ENCODE measurements around the gene ADGRG1. TPM values are rescaled to one million over a fixed set of nuclear protein-coding genes. Genes with fewer than 3 reads are reported as not detected.

The ADGRG1 gene
- total and polyA plus RNA-seq, 12 donors: 1.8 to 69.9 (median 41.4) TPM

DNA sequence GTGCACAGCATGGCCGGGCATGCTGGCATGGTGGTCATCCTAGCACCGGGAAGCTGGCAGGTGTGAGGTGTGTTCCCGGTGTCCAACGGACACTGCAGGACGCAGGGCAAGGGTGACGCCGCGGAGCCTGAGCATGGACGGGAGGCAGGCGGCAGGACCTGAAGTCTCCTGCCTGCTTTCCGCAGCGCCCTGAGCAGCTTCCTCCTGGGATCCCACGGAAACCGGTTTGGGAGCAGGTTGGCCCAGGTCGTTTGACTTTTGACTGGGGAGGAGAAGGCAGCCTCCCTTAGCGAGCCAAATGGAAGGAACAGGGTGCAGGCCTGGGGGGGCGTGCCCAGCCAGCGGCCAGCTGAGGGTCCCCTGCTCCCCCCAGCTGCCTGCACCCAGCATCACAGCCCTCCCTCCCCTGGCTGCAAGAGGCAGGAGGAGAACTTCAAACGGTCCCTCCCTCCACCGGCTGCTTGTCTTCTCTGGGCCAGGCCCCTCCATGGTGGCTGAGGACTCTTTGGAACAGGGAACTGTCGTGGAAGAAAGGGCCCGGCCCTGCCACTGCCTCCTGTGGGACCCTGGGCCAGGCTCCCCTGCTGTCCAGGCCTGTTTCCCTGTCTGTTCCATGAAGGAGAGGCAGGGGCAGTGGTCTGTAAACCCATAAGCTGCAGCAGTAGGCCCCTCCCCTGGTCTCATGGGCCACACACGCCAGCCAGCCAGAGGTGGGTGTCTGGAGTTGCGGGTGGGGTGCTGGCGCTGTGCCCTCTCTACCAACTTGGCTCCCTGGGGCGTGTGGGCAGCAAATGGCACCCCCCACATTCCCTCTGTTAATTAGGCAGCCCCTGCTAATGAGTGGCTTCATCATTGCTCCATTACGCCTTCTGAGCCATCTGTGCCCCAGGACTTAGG is 7.8 kb upstream of the ADGRG1 start:
- intact Hi-C loops (cut with DNase I): no loop called here
- Histone ChIP-seq H3K9me3 (replicated peaks in 1 of 3) (no peaks in the 10 kb centered on the region), H3K27ac (no peak overlapping the region), H3K36me3 (replicated peaks in 1 of 2) (no peaks in the 10 kb centered on the region), H3K4me3 (no peak overlapping the region), H3K27me3 (no peaks in the 10 kb centered on the region), H3K4me1 (replicated peaks in 1 of 2) (peaks cover 14 to 30% of the 10 kb centered on the region in 2 donors)
- TF ChIP-seq POLR2A (IDR thresholded peaks at IDR 0.05): no peak
- TF ChIP-seq, protein P1, sequence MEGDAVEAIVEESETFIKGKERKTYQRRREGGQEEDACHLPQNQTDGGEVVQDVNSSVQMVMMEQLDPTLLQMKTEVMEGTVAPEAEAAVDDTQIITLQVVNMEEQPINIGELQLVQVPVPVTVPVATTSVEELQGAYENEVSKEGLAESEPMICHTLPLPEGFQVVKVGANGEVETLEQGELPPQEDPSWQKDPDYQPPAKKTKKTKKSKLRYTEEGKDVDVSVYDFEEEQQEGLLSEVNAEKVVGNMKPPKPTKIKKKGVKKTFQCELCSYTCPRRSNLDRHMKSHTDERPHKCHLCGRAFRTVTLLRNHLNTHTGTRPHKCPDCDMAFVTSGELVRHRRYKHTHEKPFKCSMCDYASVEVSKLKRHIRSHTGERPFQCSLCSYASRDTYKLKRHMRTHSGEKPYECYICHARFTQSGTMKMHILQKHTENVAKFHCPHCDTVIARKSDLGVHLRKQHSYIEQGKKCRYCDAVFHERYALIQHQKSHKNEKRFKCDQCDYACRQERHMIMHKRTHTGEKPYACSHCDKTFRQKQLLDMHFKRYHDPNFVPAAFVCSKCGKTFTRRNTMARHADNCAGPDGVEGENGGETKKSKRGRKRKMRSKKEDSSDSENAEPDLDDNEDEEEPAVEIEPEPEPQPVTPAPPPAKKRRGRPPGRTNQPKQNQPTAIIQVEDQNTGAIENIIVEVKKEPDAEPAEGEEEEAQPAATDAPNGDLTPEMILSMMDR (IDR thresholded peaks at IDR 0.05): no peak
- DNase-seq: peak in 2 of 7 donors; percentile 4 to 9
- 89 to 93% (median 90%) methylated on average over 12 to 27 of the region's 27 CpGs for WGBS, 4 donors

DNA sequence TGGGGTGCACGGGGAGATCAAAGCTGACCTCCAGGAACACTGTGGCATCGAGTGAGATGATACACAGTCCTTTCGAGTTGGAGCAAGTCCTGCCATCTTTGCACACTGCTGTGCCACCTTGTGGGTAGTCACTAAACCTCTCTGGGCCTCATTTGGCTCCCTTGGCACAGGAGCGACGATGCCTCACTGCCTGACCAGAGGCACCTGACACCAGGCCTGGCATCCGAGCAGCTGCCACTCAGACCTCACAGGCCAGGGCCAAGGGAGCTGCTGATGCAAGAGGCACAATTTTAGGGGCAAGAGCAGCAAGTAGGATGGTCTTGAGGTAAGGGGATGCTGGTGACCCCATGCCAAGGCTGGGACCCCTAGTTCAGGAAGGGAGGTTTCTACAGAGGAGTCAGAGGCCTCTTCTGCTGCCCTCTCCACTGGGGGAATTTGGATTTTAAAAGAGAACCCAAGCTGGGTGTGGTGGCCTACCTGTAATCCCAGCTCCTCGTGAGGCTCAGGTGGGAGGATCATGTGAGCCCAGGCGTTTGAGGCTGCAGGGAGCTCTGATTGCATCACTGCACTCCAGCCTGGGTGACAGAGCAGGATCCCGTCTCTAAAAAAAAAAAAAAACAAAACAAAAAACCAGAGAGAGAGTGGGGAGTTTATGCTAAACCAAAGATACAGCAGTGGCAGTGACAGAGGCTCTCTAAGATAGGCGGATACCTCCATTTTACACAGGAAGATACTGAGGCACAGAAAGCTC is 6.7 kb upstream of the ADGRG1 start:
- Histone ChIP-seq H3K4me1 (replicated peaks in 1 of 2) (peaks cover 14 to 30% of the 10 kb centered on the region in 2 donors), H3K36me3 (replicated peaks in 1 of 2) (no peaks in the 10 kb centered on the region), H3K27ac (peak overlapping the region in 2 of 5 donors; percentile 6 to 74), H3K27me3 (no peaks in the 10 kb centered on the region), H3K4me3 (no peak overlapping the region), H3K9me3 (replicated peaks in 1 of 3) (no peaks in the 10 kb centered on the region)
- 61 to 79% (median 68%) methylated on average over 7 to 10 of the region's 10 CpGs for WGBS, 4 donors
- peak in 3 of 7 donors; percentile 11 to 50 (median 14) for DNase-seq
- intact Hi-C loops (cut with DNase I): no loop called here
- TF ChIP-seq POLR2A (IDR thresholded peaks at IDR 0.05): no peak
- TF ChIP-seq, protein P1 (IDR thresholded peaks at IDR 0.05): no peak

DNA sequence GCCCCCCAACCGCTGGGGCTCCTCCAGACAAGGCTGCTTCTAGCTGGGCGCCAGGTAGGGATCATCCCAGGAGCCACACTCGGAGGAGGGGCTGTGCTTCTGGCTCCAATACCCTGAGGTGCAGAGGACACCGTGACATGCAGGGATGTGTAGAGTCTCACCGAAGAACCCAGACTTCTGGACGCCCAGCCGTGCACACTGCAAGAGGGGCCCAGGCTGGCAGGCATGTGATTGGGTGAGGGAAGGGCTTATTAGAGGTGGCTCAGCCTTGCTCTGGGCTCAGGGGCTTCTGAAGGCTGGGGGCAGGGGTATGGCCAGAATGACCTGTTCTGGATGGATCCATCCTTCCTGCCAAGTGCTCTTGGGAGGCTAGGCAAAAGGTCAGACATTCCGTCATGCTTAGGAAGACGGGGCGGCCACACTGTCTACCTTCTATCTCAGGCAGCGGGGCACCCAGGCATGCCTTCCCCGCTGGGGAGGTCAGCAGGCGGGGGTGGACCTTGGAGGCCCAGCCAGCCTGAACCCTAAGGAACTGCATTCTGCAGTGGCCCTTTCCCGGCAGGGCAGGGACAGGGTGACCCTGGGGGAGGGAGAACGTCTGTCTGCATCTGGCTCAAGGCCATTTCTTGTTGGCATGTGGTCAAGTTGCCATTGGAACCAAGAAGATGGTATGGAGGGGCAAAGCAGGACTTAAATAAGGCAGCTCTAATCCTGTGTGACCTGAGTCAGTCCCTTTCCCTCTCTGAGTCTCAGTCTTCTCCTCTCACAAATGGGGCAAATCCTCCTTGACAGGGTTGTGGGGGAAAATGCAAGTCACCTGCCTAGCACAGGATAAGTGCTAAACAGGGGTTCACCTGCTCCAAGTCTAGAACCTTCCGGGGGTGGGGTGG is 5.8 kb upstream of the ADGRG1 start:
- no peak for TF ChIP-seq POLR2A (IDR thresholded peaks at IDR 0.05)
- TF ChIP-seq, protein P1 (IDR thresholded peaks at IDR 0.05): no peak
- Histone ChIP-seq H3K36me3 (replicated peaks in 1 of 2) (no peaks in the 10 kb centered on the region), H3K9me3 (replicated peaks in 1 of 3) (no peaks in the 10 kb centered on the region), H3K4me3 (no peak overlapping the region), H3K27me3 (no peaks in the 10 kb centered on the region), H3K4me1 (replicated peaks in 1 of 2) (peaks cover 14 to 30% of the 10 kb centered on the region in 2 donors), H3K27ac (peak overlapping the region in 2 of 5 donors; percentile 49 to 74)
- DNase-seq: peak in 5 of 7 donors; percentile 45 to 71 (median 49)
- WGBS, 4 donors: 48 to 92% (median 68%) methylated on average over 4 to 16 of the region's 16 CpGs
- intact Hi-C loops (cut with DNase I): no loop called here
